HepG2 (cell line): ENCODE results near the gene ZNF48. TPM values are rescaled to one million over a fixed set of nuclear protein-coding genes. Genes with fewer than 3 reads are reported as not detected.

Experiments
- HDAC2 ChIP-seq: sonication (generic); formaldehyde crosslinking; IDR thresholded peaks from 2 replicates; pipeline ENCODE4 v1.4.0; 2020; ENCODE audit warnings: missing genetic modification reagents
- HOXA7 ChIP-seq: sonication (generic); formaldehyde crosslinking; IDR thresholded peaks from 2 replicates; pipeline ENCODE4 v1.8.1; 2022; ENCODE audit warnings: mild to moderate bottlenecking, missing genetic modification reagents, moderate library complexity
- MAZ ChIP-seq, 2 experiments: sonication (generic) in 1 of 2; formaldehyde crosslinking in 1 of 2; IDR thresholded peaks; 2 replicates each; pipeline versions ENCODE4 v1.5.0 to v1.6.1; 2012 to 2020; ENCODE audit warnings: low read depth in 2 of 2, mild to moderate bottlenecking in 2 of 2, borderline replicate concordance in 1 of 2, improper control_type of control experiment in 1 of 2, low read length in 1 of 2, missing genetic modification reagents in 1 of 2, moderate library complexity in 1 of 2
- NR2C2 ChIP-seq: sonication (generic); formaldehyde crosslinking; IDR thresholded peaks from 2 replicates; pipeline ENCODE4 v1.4.0; 2020; ENCODE audit warnings: missing genetic modification reagents, mild to moderate bottlenecking, moderate library complexity, borderline replicate concordance
- RFXAP ChIP-seq: sonication (generic); formaldehyde crosslinking; IDR thresholded peaks from 2 replicates; pipeline ENCODE4 v1.4.0; 2020; ENCODE audit warnings: missing genetic modification reagents, borderline replicate concordance
- STAT5B ChIP-seq: sonication (generic); formaldehyde crosslinking; IDR thresholded peaks from 2 replicates; pipeline ENCODE4 v1.4.0; 2020; ENCODE audit warnings: missing genetic modification reagents
- ZBTB7A ChIP-seq: sonication (generic); formaldehyde crosslinking; IDR thresholded peaks from 2 replicates; pipeline ENCODE4 v1.8.0; 2022; ENCODE audit warnings: mild to moderate bottlenecking, missing genetic modification reagents
- ZEB1 ChIP-seq: IDR thresholded peaks from 2 replicates; pipeline ENCODE4 v1.6.1; 2012; ENCODE audit warnings: mild to moderate bottlenecking, low read depth, inconsistent platforms; ENCODE audit not compliant: insufficient replicate concordance
- ZNF556 ChIP-seq: sonication (generic); formaldehyde crosslinking; IDR thresholded peaks from 2 replicates; pipeline ENCODE4 v1.4.0; 2020; ENCODE audit warnings: mild to moderate bottlenecking, missing genetic modification reagents, borderline replicate concordance
- ZNF558 ChIP-seq: sonication (generic); formaldehyde crosslinking; IDR thresholded peaks from 2 replicates; pipeline ENCODE4 v1.9.0; 2022; ENCODE audit warnings: mild to moderate bottlenecking, missing genetic modification reagents, borderline replicate concordance
- ZNF564 ChIP-seq: sonication (generic); formaldehyde crosslinking; IDR thresholded peaks from 2 replicates; pipeline ENCODE4 v1.8.1; 2023; ENCODE audit warnings: mild to moderate bottlenecking, missing genetic modification reagents
- ZNF709 ChIP-seq: sonication (generic); formaldehyde crosslinking; IDR thresholded peaks from 2 replicates; pipeline ENCODE4 v1.5.0; 2020; ENCODE audit warnings: mild to moderate bottlenecking, missing genetic modification reagents
- polyA plus RNA-seq, 8 experiments: library from polyadenylated mRNA; depleted of rRNA in 3 of 8; stranded (reverse) in 7 of 8; unstranded in 1 of 8; fragments of >200 nt; fragmentation: Illumina TruSeq in 4 of 8; extraction: Trizol in 4 of 8; gene quantifications; 2 replicates each; pipeline versions ENCODE4 v1.2.1 to v1.2.3, GENCODE V29; 2011 to 2016; ENCODE audit warnings: low read depth in 4 of 8, missing spikeins in 1 of 8, mixed read lengths in 1 of 8; ENCODE audit not compliant: insufficient read depth in 1 of 8
- total RNA-seq, 5 experiments: library from RNA; depleted of rRNA; stranded (reverse); fragments of >200 nt; fragmentation: Illumina TruSeq; extraction: Trizol; gene quantifications; 2 replicates each; pipeline ENCODE4 v1.2.3, GENCODE V29; 2016; ENCODE audit warnings: low read depth in 1 of 5
- TF ChIP-seq, protein P1 (sequence below), 2 experiments: sonication (generic) in 1 of 2; formaldehyde crosslinking in 1 of 2; IDR thresholded peaks; 2 replicates each; pipeline versions ENCODE4 v1.4.0 to v1.6.1; 2018 to 2020; ENCODE audit warnings: missing genetic modification reagents in 2 of 2, borderline replicate concordance in 1 of 2, low read depth in 1 of 2, mild to moderate bottlenecking in 1 of 2, missing biosample characterization in 1 of 2
- TF ChIP-seq, protein P2 (sequence below): sonication (generic); formaldehyde crosslinking; IDR thresholded peaks from 2 replicates; pipeline ENCODE4 v1.5.0; 2020; ENCODE audit warnings: mild to moderate bottlenecking, missing genetic modification reagents, borderline replicate concordance
- TF ChIP-seq, protein P3 (sequence below): sonication (generic); formaldehyde crosslinking; IDR thresholded peaks from 2 replicates; pipeline ENCODE4 v1.8.1; 2023; ENCODE audit warnings: missing genetic modification reagents, inconsistent platforms, borderline replicate concordance
- TF ChIP-seq, protein P4 (sequence below): IDR thresholded peaks from 2 replicates; pipeline ENCODE4 v1.6.1; 2016

Gene ZNF48
- total and polyA plus RNA-seq, 2 of the 13 experiments (the other 11 are each of a cell fraction or from before 2014, with no cell fraction given), result 9.9 to 12.3 TPM

DNA sequence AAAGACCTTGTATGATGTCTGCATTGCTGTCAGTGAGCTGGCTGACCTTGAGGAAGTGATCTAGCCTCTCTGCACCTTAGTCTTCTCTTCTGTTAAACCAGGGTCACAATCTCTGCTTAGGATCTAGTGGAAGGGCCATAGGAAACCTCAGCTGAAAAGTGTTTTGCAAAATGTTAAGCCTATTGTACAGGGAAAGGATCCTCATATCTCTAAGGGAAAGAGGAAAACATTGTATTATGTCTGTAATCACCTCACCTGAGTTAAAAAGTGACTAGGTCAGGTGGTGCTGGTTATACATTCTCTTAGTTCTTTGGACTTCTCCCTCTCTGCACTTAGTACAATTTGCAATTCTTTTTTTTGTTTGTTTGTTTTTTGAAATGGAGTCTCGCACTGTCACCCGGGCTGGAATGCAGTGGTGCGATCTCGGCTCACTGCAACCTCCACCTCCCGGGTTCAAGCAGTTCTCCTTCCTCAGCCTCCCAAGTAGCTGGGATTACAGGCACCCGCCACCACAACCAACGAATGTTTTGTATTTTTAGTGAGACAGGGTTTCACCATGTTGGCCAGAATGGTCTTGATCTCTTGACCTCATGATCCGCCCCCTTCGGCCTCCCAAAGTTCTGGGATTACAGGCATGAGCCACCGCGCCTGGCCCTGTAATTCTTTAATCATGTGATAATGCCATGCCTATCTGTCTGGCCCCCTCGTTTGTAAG, 52.4 kb downstream of the ZNF48 start (continued):
- TF ChIP-seq ZBTB7A (CRISPR knock-in tag) (peak; percentile 34; the same call in 1 of the 2 replicates), MAZ (IDR thresholded peaks at IDR 0.05; ENCODE audit: borderline replicate concordance, low read depth, low read length) (no peak), MAZ (CRISPR knock-in tag; IDR thresholded peaks at IDR 0.05; ENCODE audit: low read depth) (0 out of 2 replicates have a peak, but pooled peaks have one; percentile 19), ZNF709 (CRISPR knock-in tag) (peak; percentile 23; the same call in 1 of the 2 replicates), NR2C2 (peak; percentile 64; the same call in 1 of the 2 replicates), HDAC2 (CRISPR knock-in tag) (peak; percentile 93), ZNF556 (peak; percentile 64; the same call in 1 of the 2 replicates), STAT5B (CRISPR knock-in tag) (0 out of 2 replicates have a peak, but pooled peaks have one; percentile 9), HOXA7 (CRISPR knock-in tag) (no peak), ZNF564 (CRISPR knock-in tag) (0 out of 2 replicates have a peak, but pooled peaks have one; percentile 35), ZEB1 (peak; percentile 81), RFXAP (peak; percentile 57; the same call in 1 of the 2 replicates), ZNF558 (CRISPR knock-in tag) (peak; percentile 44; the same call in 1 of the 2 replicates)
- TF ChIP-seq, protein P1, sequence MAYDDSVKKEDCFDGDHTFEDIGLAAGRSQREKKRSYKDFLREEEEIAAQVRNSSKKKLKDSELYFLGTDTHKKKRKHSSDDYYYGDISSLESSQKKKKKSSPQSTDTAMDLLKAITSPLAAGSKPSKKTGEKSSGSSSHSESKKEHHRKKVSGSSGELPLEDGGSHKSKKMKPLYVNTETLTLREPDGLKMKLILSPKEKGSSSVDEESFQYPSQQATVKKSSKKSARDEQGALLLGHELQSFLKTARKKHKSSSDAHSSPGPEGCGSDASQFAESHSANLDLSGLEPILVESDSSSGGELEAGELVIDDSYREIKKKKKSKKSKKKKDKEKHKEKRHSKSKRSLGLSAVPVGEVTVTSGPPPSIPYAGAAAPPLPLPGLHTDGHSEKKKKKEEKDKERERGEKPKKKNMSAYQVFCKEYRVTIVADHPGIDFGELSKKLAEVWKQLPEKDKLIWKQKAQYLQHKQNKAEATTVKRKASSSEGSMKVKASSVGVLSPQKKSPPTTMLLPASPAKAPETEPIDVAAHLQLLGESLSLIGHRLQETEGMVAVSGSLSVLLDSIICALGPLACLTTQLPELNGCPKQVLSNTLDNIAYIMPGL (CRISPR knock-in tag; IDR thresholded peaks at IDR 0.05; ENCODE audit: borderline replicate concordance in 1 of 2, low read depth in 1 of 2), result peak; percentile 65 to 74
- TF ChIP-seq, protein P2, sequence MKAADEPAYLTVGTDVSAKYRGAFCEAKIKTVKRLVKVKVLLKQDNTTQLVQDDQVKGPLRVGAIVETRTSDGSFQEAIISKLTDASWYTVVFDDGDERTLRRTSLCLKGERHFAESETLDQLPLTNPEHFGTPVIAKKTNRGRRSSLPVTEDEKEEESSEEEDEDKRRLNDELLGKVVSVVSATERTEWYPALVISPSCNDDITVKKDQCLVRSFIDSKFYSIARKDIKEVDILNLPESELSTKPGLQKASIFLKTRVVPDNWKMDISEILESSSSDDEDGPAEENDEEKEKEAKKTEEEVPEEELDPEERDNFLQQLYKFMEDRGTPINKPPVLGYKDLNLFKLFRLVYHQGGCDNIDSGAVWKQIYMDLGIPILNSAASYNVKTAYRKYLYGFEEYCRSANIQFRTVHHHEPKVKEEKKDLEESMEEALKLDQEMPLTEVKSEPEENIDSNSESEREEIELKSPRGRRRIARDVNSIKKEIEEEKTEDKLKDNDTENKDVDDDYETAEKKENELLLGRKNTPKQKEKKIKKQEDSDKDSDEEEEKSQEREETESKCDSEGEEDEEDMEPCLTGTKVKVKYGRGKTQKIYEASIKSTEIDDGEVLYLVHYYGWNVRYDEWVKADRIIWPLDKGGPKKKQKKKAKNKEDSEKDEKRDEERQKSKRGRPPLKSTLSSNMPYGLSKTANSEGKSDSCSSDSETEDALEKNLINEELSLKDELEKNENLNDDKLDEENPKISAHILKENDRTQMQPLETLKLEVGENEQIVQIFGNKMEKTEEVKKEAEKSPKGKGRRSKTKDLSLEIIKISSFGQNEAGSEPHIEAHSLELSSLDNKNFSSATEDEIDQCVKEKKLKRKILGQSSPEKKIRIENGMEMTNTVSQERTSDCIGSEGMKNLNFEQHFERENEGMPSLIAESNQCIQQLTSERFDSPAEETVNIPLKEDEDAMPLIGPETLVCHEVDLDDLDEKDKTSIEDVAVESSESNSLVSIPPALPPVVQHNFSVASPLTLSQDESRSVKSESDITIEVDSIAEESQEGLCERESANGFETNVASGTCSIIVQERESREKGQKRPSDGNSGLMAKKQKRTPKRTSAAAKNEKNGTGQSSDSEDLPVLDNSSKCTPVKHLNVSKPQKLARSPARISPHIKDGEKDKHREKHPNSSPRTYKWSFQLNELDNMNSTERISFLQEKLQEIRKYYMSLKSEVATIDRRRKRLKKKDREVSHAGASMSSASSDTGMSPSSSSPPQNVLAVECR (CRISPR knock-in tag), result peak; percentile 60; the same call in 1 of the 2 replicates
- TF ChIP-seq, protein P3, sequence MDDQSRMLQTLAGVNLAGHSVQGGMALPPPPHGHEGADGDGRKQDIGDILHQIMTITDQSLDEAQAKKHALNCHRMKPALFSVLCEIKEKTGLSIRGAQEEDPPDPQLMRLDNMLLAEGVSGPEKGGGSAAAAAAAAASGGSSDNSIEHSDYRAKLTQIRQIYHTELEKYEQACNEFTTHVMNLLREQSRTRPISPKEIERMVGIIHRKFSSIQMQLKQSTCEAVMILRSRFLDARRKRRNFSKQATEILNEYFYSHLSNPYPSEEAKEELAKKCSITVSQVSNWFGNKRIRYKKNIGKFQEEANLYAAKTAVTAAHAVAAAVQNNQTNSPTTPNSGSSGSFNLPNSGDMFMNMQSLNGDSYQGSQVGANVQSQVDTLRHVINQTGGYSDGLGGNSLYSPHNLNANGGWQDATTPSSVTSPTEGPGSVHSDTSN (CRISPR knock-in tag), result no peak
- TF ChIP-seq, protein P4, sequence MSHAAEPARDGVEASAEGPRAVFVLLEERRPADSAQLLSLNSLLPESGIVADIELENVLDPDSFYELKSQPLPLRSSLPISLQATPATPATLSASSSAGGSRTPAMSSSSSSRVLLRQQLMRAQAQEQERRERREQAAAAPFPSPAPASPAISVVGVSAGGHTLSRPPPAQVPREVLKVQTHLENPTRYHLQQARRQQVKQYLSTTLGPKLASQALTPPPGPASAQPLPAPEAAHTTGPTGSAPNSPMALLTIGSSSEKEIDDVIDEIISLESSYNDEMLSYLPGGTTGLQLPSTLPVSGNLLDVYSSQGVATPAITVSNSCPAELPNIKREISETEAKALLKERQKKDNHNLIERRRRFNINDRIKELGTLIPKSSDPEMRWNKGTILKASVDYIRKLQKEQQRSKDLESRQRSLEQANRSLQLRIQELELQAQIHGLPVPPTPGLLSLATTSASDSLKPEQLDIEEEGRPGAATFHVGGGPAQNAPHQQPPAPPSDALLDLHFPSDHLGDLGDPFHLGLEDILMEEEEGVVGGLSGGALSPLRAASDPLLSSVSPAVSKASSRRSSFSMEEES (CRISPR knock-in tag), result peak; percentile 97
